Epithelial cell of esophagus (primary cell): ENCODE measurements around the gene TNS3.

ENCODE experiments used
- DNase-seq: peaks from one replicate; pipeline ENCODE4 v3.0.0; 2010; ENCODE audit warnings: low read depth
- H3K4me3 ChIP-seq: 2 replicates; pipeline ENCODE4 v1.5.1; 2011; ENCODE audit warnings: mild to moderate bottlenecking, low read length, control low read depth
- CTCF ChIP-seq: IDR thresholded peaks from 2 replicates; pipeline ENCODE4 v1.5.1; 2011; ENCODE audit warnings: low read depth, mild to moderate bottlenecking, low read length, control low read depth, inconsistent platforms; ENCODE audit not compliant: insufficient read depth; ENCODE audit errors: missing control alignments

The TNS3 gene

GRCh38 chr7:47448971-47449370, 132.9 kb downstream of the TNS3 start:
- no peak for DNase-seq
- TF ChIP-seq CTCF, result no peak
- no peak overlapping the region for H3K4me3 ChIP-seq

- no peak for DNase-seq
- H3K4me3 ChIP-seq, result no peak overlapping the region
- no peak for TF ChIP-seq CTCF
Observed at GRCh38 chr7:47447621-47448349, 134.1 kb downstream of the TNS3 start.

GRCh38 chr7:47446871-47447466, 134.9 kb downstream of the TNS3 start:
- DNase-seq, result no peak
- no peak for TF ChIP-seq CTCF
- H3K4me3 ChIP-seq, result no peak overlapping the region

GRCh38 chr7:47444376-47445098, 137.4 kb downstream of the TNS3 start:
- no peak overlapping the region for H3K4me3 ChIP-seq
- DNase-seq, result peak; percentile 43

GRCh38 chr7:47443049-47443448, 138.9 kb downstream of the TNS3 start:
- no peak for TF ChIP-seq CTCF
- no peak overlapping the region for H3K4me3 ChIP-seq
- no peak for DNase-seq

More at GRCh38 chr7:47444376-47445098, 137.4 kb downstream of the TNS3 start:
- peak; percentile 53 for TF ChIP-seq CTCF

DNA sequence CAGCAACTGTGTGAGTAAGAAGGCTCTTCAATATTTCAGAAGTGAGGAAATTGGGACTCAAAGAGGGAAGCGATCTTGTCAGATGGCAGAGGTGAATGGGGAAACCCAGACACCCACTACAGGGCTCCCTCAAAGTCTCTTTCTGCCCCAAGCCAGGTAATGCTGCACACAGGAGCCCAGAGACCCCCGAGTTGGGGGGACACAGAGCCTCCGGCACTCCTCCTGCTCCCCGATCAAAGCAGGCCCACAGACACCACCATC, 139.4 kb downstream of the TNS3 start:
- no peak for TF ChIP-seq CTCF
- no peak overlapping the region for H3K4me3 ChIP-seq
- no peak for DNase-seq
